ENCODE data around the gene EXD3. TPM values are rescaled to one million over a fixed set of nuclear protein-coding genes. Genes with fewer than 3 reads are reported as not detected.

Gene EXD3
- total RNA-seq, 1 donor from 2014 or later, result 8.6 TPM

GRCh38 chr9:137354845-137355760 lies 67.9 kb downstream of the EXD3 start:
- no peak for DNase-seq (ENCODE audit: low read depth)
- no peak for TF ChIP-seq CTCF (IDR thresholded peaks at IDR 0.05; ENCODE audit: insufficient read depth, low read length, poor library complexity, severe bottlenecking)
- Histone ChIP-seq H3K36me3 (ENCODE audit: control insufficient read depth, insufficient read depth, low read length) (no peaks in the 10 kb centered on the region), H3K27me3 (ENCODE audit: control insufficient read depth, insufficient read depth, low read length) (no peaks in the 10 kb centered on the region), H3K4me3 (ENCODE audit: low read depth, low read length) (no peak overlapping the region)

- Histone ChIP-seq H3K4me3 (ENCODE audit: low read depth, low read length) (no peak overlapping the region), H3K36me3 (ENCODE audit: control insufficient read depth, insufficient read depth, low read length) (no peaks in the 10 kb centered on the region), H3K27me3 (ENCODE audit: control insufficient read depth, insufficient read depth, low read length) (no peaks in the 10 kb centered on the region)
- DNase-seq (ENCODE audit: low read depth), result no peak
- TF ChIP-seq CTCF (IDR thresholded peaks at IDR 0.05; ENCODE audit: insufficient read depth, low read length, poor library complexity, severe bottlenecking), result no peak
These were observed 68.7 kb downstream of the EXD3 start for GRCh38 chr9:137354153-137354844.

- H3K27me3 ChIP-seq (ENCODE audit: control insufficient read depth, insufficient read depth, low read length), result no peaks in the 10 kb centered on the region
- no peaks in the 10 kb centered on the region for H3K36me3 ChIP-seq (ENCODE audit: control insufficient read depth, insufficient read depth, low read length)
- TF ChIP-seq CTCF (IDR thresholded peaks at IDR 0.05; ENCODE audit: insufficient read depth, low read length, poor library complexity, severe bottlenecking), result no peak
- no peak for DNase-seq (ENCODE audit: low read depth)
- H3K4me3 ChIP-seq (ENCODE audit: low read depth, low read length), result no peak overlapping the region
These were observed 69.5 kb downstream of the EXD3 start for GRCh38 chr9:137353223-137354152.

GRCh38 chr9:137352511-137353222 lies 70.3 kb downstream of the EXD3 start:
- no peak for TF ChIP-seq CTCF (IDR thresholded peaks at IDR 0.05; ENCODE audit: insufficient read depth, low read length, poor library complexity, severe bottlenecking)
- Histone ChIP-seq H3K4me3 (ENCODE audit: low read depth, low read length) (no peak overlapping the region), H3K27me3 (ENCODE audit: control insufficient read depth, insufficient read depth, low read length) (no peaks in the 10 kb centered on the region), H3K36me3 (ENCODE audit: control insufficient read depth, insufficient read depth, low read length) (no peaks in the 10 kb centered on the region)
- DNase-seq (ENCODE audit: low read depth), result no peak

- DNase-seq (ENCODE audit: low read depth), result no peak
- no peak overlapping the region for H3K4me3 ChIP-seq (ENCODE audit: low read depth, low read length)
- TF ChIP-seq CTCF (IDR thresholded peaks at IDR 0.05; ENCODE audit: insufficient read depth, low read length, poor library complexity, severe bottlenecking), result no peak
These were observed 71.0 kb downstream of the EXD3 start for GRCh38 chr9:137351781-137352501.

More at GRCh38 chr9:137351781-137352501, 71.0 kb downstream of the EXD3 start:
- Histone ChIP-seq H3K36me3 (ENCODE audit: control insufficient read depth, insufficient read depth, low read length) (no peaks in the 10 kb centered on the region), H3K27me3 (ENCODE audit: control insufficient read depth, insufficient read depth, low read length) (no peaks in the 10 kb centered on the region)
